NOMO-1 (cell line): ENCODE results near the gene GNB3.
"Not testable (repeated sequence)": the region's sequence is repeated elsewhere in the genome, so short reads cannot be mapped to it uniquely, and the experiment has no call there.

Experiments used
- DNase-seq, 2 experiments: peaks; one replicate each; lab custom pipeline; 2025; ENCODE audit not compliant: unreplicated experiment in 2 of 2; lab: John Stamatoyannopoulos, UW

GNB3 gene

DNA sequence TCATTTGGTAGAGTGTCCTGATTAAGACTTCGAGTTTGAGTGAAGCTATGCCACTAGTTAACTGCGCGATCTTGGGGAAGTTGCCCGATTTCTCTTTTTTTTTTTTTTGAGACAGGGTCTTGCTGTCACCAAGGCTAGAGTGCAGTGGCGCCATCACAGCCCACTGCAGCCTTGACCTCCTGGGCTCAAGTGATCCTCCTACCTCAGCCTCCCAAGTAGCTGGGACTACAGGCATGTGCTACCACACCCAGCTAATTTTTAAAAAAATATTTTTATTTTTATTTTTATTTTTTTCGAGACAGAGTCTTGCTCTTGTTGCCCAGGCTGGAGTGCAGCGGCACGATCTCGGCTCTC lies 33.3 kb downstream of the GNB3 start:
- DNase-seq = peak in 1 of 2 experiments; percentile 62

DNA sequence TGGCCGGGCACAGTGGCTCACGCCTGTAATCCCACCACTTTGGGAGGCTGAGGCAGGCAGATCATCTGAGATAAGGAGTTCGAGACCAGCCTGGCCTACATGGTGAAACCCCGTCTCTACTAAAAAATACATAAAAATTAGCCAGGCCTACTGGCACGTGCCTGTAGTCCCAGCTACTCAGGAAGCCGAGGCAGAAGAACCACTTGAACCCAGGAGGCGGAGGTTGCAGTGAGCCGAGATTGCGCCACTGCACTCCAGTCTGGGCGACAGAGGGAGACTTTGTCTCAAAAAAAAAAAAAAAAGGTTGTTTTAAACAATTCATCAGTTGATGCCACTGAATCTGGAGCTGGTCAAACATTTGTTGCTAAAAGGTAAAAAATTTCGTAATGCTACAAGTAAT lies 39.1 kb downstream of the GNB3 start:
- not testable (repeated sequence) for DNase-seq

DNA sequence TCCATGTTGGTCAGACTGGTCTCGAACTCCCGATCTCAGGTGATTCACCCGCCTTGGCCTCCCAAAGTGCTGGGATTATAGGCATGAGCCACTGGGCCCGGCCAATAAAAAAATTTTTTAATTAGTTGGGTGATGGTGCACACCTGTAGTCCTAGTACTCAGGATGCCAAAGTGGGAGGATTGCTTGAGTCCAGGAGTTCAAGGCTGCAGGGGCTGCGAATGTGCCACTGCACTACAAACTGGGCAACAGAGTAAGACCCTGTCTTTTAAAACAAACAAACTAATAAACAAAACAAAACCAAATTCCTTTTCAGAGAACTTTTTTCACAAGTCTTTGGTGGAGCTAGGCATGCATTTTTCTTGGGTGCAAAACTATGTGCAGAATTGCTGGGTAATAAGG lies 42.5 kb downstream of the GNB3 start:
- no peak for DNase-seq

DNA sequence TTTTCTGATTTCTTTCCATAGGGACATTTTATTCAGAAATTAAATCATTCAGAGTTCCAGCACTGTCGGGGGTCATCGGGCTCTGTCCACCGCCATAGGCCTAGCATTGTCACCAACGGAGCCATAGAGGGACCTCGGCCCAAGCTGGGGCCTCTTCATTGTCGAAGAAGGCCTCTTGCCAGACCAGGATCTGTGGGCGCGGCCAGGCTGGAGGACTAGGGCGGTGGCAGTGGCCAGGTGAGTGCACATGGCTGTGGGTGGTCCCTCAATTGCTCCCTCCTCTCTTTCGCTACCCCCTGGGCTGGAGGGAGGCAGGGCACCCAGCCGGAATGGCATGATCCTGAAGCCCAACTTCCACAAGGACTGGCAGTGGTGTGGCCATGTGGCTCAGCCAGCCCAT lies 43.0 kb downstream of the GNB3 start:
- no peak for DNase-seq

DNA sequence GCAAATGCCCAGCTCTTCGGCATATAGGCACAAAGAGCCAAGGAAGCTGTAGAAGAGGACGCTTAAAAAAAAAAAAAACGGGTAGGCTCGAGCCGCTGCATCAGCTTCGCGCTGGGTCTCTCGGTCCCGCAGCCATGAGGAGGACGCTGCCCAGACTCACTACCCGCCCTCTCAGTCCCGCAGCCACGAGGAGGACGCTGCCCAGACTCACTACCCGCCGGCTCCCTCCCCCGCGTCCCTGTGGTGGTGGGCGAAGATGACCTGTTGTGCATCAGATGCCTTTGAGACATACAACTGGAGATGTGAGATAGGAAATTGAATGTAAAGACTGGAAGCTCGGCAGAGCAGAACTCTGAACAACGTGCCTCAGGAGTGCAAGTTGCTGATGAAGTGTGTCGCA lies 43.8 kb downstream of the GNB3 start:
- no peak for DNase-seq

DNA sequence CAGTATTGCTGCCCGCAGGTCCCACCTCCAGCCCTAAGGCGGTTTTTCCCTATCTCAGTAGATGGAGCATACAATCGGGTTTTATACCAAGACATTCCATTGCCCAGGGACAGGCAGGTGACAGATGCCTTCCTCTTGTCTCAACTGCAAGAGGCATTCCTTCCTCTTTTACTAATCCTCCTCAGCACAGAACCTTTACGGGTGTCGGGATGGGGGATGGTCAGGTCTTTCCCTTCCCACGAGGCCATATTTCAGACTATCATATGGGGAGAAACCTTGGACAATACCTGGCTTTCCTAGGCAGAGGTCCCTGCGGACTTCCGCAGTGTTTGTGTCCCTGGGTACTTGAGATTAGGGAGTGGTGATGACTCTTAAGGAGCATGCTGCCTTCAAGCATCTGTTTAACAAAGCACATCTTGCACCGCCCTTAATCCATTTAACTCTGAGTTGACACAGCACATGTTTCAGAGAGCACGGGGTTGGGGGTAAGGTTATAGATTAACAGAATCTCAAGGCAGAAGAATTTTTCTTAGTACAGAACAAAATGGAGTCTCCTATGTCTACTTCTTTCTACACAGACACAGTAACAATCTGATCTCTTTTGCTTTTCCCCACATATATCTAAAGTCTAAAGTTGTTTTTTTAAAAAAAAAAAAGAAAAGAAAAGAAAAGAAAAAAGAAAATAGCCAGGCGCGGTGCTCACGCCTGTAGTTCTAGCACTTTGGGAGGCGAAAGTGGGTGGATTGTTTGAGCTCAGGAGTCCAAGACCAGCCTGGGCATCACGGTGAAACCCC lies 45.7 kb downstream of the GNB3 start:
- DNase-seq = not testable (repeated sequence)

DNA sequence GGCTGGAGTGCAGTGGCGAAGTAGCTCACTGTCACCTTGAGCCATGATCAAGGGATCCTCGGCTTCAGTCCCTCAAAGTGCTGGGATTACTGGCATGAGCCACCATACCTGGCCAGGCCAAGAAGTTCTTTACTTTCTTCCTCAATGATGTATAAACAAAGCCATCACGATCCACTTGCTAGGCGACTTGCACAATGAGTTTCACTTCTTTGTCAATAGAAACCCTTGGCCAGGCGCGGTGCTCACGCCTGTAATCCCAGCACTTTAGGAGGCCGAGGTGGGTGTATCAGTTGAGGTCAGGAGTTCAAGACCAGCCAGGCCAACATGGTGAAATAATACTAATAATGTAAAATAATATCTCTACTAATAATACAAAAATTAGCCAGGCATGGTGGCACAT lies 46.7 kb downstream of the GNB3 start:
- peak; percentile 74 to 75 for DNase-seq

DNA sequence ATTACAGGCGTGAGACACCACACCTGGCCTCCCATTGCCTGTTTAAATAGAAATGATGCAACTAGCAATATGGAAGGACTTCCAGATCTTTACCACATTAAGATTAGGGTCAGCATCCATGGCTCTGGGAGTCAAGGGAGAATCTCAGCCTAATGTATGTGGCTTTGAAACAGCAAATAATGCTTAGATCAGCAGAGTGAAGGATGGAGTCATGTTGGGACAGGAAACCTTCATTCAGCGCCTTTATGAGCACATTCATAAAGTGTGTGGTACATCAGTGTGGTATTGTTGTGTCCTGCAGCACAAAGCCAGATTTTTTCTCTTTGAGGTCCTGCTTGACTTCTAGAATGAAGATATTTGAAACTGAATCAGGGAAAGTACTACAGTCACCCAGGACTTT lies 47.6 kb downstream of the GNB3 start:
- DNase-seq = no peak

DNA sequence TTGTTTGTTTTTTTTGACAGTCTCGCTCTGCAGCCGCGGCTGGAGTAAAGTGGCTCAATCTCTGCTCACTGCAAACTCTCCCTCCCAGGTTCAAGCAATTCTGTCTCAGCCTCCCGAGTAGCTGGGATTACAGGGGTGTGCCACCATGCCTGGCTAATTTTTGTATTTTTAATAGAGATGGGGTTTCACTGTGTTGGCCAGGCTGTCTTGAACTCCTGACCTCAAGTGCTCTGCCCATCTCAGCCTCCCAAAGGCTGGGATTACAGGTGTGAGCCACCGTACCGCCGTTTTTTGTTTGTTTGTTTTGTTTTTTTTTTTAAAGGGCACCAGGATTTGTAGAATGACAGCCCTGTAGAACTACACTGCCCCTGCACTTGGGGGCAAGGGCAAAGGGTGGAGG lies 48.1 kb downstream of the GNB3 start:
- DNase-seq = not testable (repeated sequence)

DNA sequence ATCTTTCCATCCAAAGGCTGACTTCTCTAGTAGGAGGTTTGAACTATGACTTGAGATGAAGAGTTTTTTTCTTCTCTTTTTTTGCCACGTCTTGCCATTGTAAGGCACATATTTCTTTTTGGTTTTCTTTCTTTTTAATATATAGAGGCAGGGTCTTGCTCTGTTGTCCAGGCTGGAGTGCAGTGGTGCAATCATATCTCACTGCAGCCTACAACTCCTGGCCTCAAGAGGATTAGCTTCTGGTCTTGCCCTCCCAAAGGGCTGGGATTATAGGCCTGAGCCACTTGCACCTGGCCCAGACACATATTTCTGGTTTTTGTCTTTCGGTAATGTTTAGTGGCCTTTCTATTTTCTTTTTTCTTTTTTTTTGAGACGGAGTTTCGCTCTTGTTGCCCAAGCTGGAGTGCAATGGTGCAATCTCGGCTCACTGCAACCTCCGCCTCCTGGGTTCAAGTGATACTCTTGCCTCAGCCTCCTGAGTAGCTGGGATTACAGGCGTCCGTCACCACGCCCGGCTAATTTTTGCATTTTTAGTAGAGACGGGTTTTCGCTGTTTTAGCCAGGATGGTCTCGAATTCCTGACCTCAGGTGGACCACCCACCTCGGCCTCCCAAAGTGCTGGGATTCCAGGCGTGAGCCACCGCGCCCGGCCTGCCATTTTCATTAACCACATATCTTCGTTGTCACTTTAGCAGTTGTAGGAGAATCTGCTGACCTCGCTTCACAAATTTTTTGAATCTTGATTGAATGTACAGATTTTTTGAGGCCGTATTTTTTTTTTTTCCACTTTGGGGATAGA lies 49.2 kb downstream of the GNB3 start:
- DNase-seq = not testable (repeated sequence)

DNA sequence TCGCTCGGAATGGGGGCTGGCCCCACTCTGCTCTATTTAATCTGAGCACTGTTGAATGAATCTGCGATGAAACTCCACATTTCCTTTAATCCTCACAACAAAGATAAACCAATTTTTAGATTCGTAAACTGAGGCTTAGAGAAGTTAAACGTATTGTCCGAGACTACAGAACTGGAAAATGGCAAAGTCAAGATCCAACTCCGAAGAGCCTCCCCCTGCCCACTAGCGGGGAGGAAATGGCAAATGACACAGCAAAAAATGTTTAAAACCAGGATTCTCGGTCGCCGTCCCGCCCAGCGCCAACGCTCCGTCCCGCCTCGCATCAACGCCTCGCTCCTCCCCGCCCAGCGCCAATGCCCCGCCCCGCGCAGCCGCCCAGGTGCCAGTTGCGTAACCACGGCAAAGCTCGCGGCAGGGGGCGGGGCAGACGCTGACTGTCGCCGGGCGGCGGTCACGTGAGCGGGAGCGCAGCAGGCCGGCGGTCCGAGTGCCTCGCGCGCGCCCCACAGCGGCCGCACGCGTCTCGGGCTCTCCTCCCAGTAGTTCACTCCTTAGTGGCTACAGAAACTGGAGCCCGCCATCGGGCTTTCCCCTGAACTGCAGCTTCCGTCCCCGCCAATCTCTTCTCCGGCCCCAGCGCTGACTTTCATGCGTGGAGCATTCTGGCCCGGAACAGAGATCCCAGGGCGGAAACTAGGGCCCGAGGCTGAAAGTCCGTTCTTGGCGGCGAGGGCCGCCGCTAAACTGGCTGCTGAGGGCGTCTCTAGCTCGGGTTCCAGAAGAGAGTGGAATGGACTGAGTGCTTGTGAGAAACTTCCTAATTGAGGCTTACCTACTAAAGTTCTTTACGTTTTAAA lies 50.3 kb downstream of the GNB3 start:
- DNase-seq = peak; percentile 95 to 99

DNA sequence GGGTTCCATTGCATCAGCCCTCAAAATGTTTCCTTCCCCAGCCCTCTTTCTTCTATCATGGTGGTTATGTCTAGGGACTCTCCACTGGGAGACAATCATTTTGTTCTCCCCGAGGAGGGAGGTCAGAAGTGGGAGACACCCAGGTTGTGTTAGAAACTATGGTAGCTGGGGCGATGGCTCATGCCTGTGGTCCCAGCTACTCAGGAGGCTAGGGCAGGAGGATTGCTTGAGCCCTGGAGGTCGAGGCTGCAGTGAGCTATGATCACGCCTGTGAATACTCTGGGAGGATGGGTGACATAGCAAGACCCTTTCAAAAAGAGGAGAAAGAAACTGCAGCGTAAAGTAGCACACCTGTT lies 50.9 kb downstream of the GNB3 start:
- no peak for DNase-seq

DNA sequence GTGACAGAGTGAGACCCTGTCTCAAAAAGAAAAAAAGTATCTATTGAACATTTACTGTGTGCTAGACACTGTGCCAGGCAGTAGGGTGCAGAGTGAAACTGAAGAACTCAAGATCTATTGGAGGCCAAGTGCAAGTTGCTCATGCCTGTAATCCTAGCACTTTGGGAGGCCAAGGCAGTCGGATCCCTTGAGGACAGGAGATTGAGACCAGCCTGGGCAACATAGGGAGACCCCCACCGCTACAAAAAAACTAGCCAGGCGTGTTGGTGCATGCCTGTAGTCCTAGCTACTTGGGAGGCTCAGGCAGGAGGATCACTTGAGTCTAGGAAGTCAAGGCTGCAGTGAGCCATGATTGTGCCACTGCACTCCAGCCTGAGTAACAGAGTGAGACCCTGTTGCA lies 52.0 kb downstream of the GNB3 start:
- not testable (repeated sequence) for DNase-seq

DNA sequence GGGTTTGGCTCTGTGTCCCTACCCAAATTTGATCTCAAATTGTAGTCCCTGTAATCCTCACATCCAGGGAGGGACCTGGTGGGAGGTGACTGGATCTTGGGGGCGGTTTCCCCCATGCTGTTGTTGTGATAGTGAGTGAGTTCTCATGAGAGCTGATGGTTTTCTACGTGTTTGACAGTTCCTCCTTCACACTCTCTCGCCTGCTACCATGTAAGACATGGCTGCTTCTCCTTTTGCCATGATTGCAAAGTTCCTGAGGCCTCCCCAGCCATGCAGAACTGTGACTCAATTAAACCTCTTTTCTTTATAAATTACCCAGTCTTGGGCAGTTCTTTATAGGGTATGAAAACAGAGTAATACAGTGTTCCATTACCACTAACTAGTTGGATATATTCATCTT lies 53.6 kb downstream of the GNB3 start:
- peak in 1 of 2 experiments; percentile 18 for DNase-seq
